Glutamatergic neuron (in vitro differentiated cells): ENCODE results near the gene ATF7IP2. TPM values are rescaled to one million over a fixed set of nuclear protein-coding genes. Genes with fewer than 3 reads are reported as not detected.
"Not testable (repeated sequence)": the region's sequence is repeated elsewhere in the genome, so short reads cannot be mapped to it uniquely, and the experiment has no call there.

Source experiments
- DNase-seq: peaks from one replicate; pipeline ENCODE4 v3.0.0; 2022
- H3K27ac Mint-ChIP-seq: one replicate; pipeline ENCODE4 v1.8.0; 2020; ENCODE audit warnings: mild to moderate bottlenecking, mixed read lengths, inconsistent platforms; ENCODE audit not compliant: unreplicated experiment
- H3K27me3 Mint-ChIP-seq: one replicate; pipeline ENCODE4 v1.8.0; 2020; ENCODE audit warnings: mild to moderate bottlenecking, moderate library complexity, mixed read lengths, inconsistent platforms; ENCODE audit not compliant: unreplicated experiment
- H3K36me3 Mint-ChIP-seq: one replicate; pipeline ENCODE4 v1.8.0; 2020; ENCODE audit warnings: mild to moderate bottlenecking, mixed read lengths, inconsistent platforms; ENCODE audit not compliant: unreplicated experiment
- H3K4me1 Mint-ChIP-seq: one replicate; pipeline ENCODE4 v1.8.0; 2020; ENCODE audit warnings: mild to moderate bottlenecking, low read depth, mixed read lengths, inconsistent platforms; ENCODE audit not compliant: unreplicated experiment
- H3K4me3 Mint-ChIP-seq: one replicate; pipeline ENCODE4 v1.8.0; 2020; ENCODE audit warnings: mild to moderate bottlenecking, mixed read lengths, inconsistent platforms; ENCODE audit not compliant: unreplicated experiment
- H3K9me3 Mint-ChIP-seq: one replicate; pipeline ENCODE4 v1.8.0; 2020; ENCODE audit warnings: mild to moderate bottlenecking, moderate library complexity, mixed read lengths, inconsistent platforms; ENCODE audit not compliant: unreplicated experiment
- CTCF ChIP-seq: fragments of 200-600 bp; sonication (generic); IDR thresholded peaks from one replicate; pipeline ENCODE4 v1.5.0; 2021; ENCODE audit not compliant: partially characterized antibody, unreplicated experiment
- total RNA-seq: library from RNA; stranded (reverse); fragmentation: NEBNext Ultra II Directional; extraction: Animal tissue kit (Norgen Biotek cat#: 25700); gene quantifications from one replicate; pipeline ENCODE4 v1.2.1, GENCODE V29; 2021; ENCODE audit not compliant: unreplicated experiment

ATF7IP2 gene
- total RNA-seq, 1 donor from 2014 or later: 9.1 TPM

DNA sequence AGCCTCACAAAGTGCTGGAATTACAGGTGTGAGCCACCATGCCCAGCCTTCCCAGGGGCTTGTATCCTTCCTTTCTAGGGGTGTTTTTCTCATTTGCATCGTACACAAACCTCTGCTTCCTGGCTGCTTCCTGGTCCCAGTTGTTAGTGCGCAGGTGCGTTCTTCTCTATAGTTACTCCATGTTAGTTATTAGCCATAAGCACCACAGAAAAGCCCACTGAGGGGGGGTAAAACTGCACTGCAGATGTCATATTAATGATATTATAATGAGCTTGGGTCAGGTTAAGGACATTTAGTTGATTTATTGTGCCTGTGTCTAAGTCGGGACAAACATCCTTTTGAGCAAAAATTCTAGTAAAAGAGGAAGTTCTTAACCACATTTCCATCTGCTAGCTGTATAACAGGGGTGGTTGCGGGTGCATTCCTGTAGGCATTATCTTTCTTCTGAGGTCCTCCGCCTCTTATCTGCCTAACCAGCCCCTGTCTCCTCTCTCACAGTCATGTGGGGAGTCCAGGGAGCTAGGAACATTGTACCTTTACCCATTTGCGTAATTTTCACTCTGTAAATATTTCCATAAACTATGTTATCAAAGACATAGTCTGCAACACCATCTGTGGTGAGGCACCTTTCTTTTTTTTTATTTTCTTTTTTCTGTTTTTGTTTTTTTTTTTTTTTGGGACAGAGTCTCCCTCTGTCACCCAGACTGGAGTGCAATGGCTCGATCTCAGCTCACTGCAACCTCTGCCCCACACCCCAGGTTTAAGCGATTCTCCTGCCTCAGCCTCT, 23.6 kb upstream of the ATF7IP2 start:
- TF ChIP-seq CTCF: no peak
- Mint-ChIP-seq H3K27ac (no peak overlapping the region), H3K9me3 (no peaks in the 10 kb centered on the region), H3K36me3 (no peaks in the 10 kb centered on the region), H3K4me1 (no peaks in the 10 kb centered on the region), H3K4me3 (no peak overlapping the region), H3K27me3 (no peaks in the 10 kb centered on the region)
- DNase-seq: no peak

DNA sequence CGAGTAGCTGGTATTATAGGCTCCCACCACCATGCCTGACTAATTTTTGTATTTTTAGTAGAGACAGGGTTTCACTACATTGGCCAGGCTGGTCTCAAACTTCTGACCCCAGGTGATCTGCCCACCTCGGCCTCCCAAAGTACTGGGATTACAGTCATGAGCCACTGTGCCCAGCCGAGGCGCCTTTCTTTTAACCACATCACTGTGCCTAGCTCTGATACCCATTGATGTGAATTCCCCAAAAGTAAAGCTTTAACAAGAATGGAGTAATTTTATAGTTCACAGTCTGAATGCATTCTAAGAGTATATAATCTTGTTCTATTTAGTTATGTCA, 23.0 kb upstream of the ATF7IP2 start:
- H3K9me3 Mint-ChIP-seq, H3K27me3 Mint-ChIP-seq, H3K4me1 Mint-ChIP-seq, H3K36me3 Mint-ChIP-seq, DNase-seq, H3K27ac Mint-ChIP-seq, H3K4me3 Mint-ChIP-seq: not testable (repeated sequence)

GRCh38 chr16:10366619-10367018, 19.2 kb upstream of the ATF7IP2 start:
- not testable (repeated sequence) for DNase-seq, H3K4me3 Mint-ChIP-seq, H3K27me3 Mint-ChIP-seq, H3K36me3 Mint-ChIP-seq, H3K27ac Mint-ChIP-seq, H3K4me1 Mint-ChIP-seq, H3K9me3 Mint-ChIP-seq

DNA sequence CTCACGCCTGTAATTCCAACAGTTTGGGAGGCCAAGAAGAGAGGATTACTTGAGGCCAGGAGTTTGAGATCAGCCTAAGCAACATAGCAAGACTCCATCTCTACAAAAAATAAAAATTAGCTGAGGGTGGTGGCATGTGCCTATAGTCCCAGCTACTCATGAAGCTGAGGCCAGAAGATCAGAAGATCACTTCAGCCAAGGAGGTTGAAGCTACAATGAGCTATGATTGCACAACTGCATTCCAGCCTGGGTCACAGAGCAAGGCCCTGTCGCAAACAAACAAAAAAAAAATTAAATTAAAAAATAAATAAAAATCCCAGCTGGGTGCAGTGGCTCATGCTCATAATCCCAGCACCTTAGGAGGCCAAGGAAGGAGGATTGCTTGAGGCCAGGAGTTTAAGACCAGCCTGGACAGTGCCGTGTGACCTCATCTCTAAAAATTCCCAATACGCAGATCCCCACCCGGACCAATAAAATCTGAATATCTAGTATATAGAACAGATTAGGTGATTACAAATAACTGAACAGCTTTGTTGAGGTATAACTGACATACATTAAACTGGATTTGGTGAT, 18.2 kb upstream of the ATF7IP2 start:
- peaks cover 1% of the 10 kb centered on the region for H3K9me3 Mint-ChIP-seq
- H3K4me3 Mint-ChIP-seq: no peak overlapping the region
- no peak for DNase-seq
- no peaks in the 10 kb centered on the region for H3K27me3 Mint-ChIP-seq
- H3K36me3 Mint-ChIP-seq: no peaks in the 10 kb centered on the region
- no peak overlapping the region for H3K27ac Mint-ChIP-seq
- TF ChIP-seq CTCF: no peak
- no peaks in the 10 kb centered on the region for H3K4me1 Mint-ChIP-seq

DNA sequence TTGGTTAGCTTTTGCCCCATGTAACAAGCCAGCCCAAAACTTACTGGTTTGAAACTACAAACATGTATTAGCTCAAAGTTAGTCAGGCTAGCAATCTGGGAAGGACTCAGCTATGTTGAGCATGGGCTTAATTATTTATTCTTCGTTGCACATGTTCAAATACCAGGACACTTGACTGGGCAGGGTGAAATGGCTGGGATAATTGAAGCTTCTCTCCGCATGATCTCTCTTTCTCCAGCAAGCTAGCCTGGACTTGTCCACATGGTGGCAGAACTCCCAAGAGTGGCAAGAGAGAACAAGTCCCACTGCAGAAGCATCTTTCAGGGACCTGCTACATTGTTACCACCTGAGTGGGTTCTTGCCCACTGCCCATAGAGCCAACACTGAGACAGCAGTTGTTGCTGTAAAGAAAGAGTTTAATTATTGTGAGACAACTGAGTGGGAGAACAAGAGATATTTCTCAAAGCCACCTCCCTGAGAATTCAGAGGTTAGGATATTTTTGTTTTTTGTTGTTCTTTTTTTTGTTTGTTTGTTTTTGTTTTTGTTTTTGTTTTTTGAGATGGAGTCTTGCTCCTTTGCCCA, 16.8 kb upstream of the ATF7IP2 start:
- DNase-seq: no peak
- Mint-ChIP-seq H3K9me3 (peaks cover 1% of the 10 kb centered on the region), H3K36me3 (no peaks in the 10 kb centered on the region), H3K27me3 (no peaks in the 10 kb centered on the region), H3K27ac (no peak overlapping the region), H3K4me1 (no peaks in the 10 kb centered on the region), H3K4me3 (no peak overlapping the region)
- no peak for TF ChIP-seq CTCF

- H3K36me3 Mint-ChIP-seq: no peaks in the 10 kb centered on the region
- no peak for TF ChIP-seq CTCF
- no peaks in the 10 kb centered on the region for H3K4me1 Mint-ChIP-seq
- H3K27ac Mint-ChIP-seq: no peak overlapping the region
- no peak overlapping the region for H3K4me3 Mint-ChIP-seq
- DNase-seq: no peak
- no peaks in the 10 kb centered on the region for H3K27me3 Mint-ChIP-seq
- peaks cover 1% of the 10 kb centered on the region for H3K9me3 Mint-ChIP-seq
Observed at GRCh38 chr16:10370096-10370726, 15.7 kb upstream of the ATF7IP2 start.
